NCI-H1048 (cell line): ENCODE data around the gene GRIN2D.
A peak's percentile ranks its signal among the peaks of the same experiment; 100 is the strongest.

Experiments used
- DNase-seq: peaks from one replicate; lab custom pipeline; 2025; lab: John Stamatoyannopoulos, UW

GRIN2D gene

DNA sequence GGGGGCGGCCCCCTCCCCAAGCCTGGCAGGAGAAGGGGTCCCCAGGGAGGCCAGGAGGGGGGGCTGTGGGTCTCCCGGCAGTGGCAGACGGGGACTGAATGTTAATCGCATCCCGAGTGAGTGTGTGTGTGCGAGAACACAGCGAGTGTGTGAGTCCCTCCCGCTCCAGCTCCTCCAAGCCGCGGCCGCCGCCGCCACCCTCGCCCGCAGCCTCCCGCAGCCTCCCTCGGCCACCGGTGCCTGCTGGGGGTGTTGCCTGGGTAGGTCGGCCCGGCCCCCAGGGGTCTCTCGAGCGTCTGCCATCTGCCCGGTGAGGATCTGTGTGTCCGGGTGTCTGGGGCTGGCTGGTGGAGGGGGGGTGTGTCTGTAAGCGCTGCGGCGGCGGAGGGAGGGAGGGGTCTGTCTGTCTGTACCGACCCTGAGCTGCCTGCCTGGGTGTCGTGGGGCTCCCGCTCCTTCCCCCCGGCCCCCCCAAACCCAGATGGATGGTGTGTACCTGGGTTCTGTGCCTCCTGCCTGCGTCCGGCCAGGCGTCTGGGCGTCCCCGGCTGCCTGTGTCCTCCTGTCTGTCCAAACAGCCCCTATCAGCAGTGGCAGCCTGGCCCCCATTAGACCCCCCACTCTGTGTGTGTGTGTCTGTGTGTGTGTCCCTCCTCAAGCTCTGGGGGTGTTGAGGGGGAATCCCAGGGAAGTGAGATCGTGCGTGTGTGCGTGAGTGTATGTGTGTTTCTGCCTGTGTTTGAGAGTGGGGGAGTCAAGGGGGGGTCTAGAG, at the start of gene GRIN2D:
TSS of gene GRIN2D (plus strand) at position 110 of the 772 bp plus-strand sequence. CDS start 4,725 bp downstream, outside the sequence.
- no peak for DNase-seq

DNA sequence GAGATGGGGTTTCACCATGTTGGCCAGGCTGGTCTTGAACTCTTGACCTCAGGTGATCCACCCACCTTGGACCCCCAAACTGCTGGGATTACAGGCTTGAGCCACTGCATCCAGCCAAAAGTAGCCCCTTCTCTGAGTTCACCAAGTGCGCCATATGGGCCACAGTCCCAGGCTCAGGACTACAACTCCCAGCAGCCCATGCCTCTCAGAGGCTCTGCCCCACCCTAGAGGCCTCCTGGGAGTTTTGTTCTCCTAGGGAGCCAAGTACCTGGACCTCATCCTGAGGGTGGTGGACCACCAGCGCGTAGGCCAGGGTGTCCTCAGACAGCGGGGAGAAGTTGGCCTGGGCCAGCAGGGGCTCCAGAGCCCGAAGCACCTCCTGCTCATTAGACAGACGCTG, 48.6 kb upstream of the GRIN2D start:
- DNase-seq: no peak

DNA sequence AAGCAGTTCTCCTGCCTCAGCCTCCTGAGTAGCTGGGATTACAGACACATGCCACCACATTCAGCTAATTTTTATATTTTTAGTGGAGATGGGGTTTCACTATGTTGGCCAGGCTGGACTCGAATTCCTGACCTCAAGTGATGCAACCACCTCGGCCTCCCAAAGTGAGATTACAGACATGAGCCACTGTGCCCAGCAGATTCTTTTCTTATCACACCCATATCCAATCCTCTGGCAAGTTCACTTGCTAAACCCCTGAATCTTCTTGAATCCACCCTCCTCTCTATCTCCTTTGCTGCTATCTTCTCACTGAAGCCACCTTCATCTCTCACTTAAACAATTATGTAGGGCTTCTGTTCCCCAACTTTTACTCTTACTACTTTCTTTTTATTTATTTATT, 47.3 kb upstream of the GRIN2D start:
- no peak for DNase-seq

DNA sequence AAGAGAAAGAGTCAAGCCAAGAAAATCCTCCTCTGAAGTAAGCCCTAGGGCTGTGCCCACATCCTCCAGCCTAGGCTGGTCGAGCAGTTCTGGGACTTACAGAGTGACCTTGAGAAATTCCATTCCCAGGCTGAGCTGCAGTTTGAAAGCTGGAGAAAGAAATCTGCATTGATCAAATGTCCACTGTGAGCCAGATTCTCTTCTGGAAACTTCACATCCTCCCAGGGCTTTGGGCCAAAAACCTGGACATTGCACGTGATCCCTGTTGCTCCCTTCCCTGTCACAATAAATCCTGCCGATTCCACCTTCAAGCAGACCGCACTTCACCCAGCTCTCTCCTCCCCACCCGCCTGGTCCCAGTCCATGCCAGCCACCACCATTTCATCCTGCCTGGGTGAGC, 45.4 kb upstream of the GRIN2D start:
- no peak for DNase-seq

DNA sequence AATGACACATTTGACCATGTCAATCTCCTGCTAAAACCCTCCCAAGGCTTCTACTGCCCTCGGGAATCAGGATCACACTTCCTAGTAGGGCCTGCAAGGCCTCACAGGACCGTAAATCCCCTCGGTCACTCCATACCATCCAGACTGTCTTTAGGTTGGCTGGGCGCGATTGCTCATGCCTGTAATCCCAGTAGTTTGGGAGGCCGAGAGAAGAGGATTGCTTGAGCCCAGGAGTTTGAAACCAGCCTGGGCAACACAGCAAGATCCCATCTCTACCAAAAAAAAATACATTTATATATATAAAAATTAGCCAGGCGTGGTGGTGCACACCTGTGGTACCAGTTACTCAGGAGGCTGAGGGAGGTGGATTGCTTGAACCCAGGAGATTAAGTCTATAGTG, 44.7 kb upstream of the GRIN2D start:
- no peak for DNase-seq

DNA sequence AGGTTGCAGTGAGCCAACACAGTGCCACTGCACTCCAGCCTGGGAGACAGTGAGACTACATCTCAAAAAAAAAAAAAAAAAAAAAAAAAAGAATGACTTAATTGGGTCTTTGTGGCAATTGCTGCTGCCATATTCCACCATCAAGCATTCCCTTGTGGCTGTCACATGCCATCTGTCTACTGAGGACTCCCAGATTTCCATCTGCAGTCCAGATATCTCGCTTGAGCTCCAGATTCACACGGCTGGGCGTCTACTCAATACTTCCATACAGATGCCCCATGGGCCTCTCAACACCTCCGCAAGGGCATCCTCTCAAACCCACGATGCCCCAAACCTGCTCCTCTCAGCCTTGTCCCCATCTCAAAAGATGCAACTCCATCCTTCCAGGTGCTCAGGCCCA, 42.6 kb upstream of the GRIN2D start:
- DNase-seq: no peak

DNA sequence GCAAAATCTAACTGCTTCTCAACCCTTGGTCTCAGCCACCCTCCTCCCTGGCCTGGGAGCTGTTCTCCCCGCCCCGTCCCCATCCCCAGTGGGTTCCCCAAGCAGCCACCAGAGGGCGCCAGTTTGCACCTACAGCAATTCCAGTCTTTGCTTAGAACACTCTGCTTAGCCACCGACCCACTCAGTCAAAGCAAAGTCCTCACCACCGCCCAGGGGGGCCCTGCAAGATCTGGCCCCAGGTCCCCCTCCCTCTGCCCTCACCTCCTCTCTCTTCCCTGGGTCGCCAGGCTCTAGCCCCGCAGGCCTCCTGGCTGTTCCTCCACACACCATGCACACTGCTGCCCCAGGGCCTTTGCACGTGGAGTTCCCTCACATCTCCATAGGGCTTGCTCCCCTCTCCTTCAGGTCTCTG, 42.1 kb upstream of the GRIN2D start:
- peak; percentile 44 for DNase-seq

DNA sequence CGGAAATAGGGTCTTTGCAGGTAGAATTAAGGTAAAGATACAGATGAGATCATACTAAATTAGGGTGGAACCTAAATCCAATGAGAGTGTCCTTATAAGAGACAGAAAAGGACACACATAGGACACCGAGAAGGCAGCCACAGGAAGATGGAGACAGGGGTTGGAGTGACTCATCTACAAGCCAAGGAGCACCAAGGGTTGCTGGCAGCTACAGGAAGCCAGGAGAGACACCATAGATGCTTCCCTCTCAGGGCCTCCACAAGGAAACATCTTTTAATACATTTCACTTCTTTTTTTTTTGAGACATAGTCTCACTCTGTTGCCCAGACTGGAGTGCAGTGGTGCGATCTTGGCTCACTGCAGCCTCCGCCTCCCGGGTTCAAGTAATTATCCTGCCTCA, 39.8 kb upstream of the GRIN2D start:
- DNase-seq: no peak

DNA sequence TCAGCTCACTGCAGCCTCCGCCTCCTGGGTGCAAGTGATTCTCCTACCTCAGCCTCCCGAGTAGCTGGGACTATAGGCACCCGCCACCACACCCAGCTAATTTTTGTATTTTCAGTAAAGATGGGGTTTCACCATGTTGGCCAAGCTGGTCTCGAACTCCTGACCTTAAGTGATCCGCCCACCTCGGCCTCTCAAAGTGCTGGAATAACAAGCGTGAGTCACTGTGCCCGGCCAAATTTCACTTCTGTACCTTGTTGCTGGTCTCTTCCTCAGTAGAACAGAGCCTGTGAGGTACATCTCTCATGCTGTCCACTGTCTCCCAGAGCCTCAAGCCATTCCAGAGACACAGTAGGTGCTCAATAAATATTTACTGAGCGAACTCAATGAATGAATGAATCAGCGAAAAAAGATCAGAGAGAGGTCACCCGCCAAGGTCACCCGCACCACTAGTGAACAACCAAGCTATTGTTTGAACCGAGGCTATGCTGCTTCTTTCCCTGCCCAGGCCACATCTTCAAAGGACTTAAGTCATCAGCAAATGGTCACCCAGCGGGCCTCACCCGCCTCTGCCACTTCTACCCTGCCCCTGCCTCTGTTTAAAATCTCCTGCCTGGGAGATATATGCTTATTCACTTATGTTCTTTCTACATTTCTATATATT, 39.0 kb upstream of the GRIN2D start:
- no peak for DNase-seq

DNA sequence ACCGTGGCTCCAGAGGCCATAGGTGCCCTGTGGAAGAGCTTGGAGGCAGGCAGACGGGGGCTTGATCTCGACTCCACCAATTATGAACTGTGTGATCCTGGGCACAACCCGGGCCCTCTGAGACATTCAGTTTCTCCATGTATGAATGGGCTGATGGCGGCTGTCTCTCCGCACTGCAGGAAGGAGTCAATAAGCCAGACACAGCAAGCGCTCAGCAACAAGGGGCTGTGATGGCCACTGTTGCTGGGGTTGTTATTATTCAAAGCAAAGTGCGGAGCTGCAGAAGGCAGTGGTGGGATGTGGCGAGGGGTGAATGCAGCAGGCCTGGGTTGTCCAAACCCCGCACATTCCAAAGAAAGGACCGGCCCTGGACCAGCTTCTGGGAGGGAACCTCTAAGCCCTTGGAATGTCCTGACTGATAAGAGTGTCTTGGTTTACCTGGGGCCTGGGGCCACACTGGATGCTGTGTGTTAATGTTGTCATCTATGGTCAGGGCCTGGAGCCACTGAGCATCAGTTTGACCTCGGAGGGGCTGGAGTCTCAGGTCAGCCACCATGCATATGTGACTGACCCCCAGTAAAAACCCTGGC, 38.0 kb upstream of the GRIN2D start:
- no peak for DNase-seq

DNA sequence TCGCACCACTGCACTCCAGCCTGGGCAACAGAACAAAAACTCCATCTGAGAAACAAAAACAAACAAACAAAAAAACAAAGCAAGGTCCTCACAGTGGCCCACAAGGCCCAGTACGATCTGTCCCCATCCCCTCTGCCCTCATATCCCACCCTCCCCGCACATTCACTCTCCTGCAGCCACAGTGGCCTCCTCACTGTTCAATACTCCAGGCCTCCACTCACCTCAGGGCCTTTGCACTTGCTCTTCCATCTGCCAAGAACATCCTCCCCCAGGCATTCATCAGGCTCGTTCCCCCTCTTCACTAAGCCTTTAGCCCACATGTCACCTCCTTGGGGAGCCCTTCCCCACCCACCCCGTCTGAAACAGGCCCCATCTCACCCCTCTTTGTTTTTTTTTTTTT, 34.3 kb upstream of the GRIN2D start:
- no peak for DNase-seq

DNA sequence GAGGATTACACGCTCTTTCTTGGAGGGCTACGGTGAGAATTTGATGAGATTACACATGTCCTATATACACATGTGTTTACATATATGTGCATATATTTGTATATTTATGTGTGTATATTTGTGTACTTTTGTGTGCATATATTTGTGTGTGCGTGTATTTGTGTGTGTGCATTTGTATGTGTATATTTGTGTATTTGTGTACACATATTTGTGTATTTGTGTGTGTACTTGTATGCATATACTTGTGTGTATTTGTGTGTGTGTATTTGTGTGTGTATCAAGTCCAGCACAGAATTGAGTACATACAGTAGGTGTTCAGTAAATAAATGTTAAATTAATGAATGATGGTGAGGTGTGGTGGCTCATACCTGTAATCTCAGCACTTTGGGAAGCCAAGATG, 31.6 kb upstream of the GRIN2D start:
- no peak for DNase-seq

DNA sequence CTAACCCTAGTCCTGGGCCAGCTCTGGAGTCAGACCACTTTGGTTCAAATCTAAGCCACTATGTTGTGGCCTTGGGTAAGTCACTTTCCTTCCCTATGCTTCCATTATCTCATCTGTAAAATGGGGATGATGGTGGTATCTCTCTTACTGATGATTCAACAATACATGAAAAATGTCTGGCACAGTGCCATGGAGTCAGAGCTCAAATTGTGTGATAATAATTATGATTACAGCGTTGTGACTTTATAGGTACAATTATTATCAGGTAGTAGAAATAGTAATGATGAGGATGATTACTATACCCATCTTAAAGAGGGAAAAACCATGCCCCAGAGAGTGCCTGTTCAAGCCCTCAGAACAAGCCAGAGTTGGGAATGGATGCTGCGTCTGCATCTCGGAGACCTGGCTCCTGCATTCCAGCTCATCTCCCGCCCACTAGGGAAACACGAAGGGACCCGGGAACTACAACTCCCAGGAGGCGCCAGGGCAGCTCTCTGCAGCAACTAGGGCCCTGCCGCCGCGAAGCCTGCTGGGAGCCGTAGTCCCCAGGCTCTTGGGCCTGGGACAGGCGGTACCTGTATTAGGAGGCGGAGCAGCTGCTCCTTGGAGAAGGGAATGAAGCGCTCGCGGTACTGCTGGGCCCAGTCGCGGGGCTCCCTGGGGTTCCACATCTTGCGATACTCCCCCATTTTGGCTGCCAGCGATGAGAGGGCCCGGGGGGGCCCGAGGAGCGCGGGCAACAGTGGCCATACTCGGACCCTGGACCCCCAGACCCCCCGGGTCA, 30.6 kb upstream of the GRIN2D start:
- peak; percentile 94 for DNase-seq

DNA sequence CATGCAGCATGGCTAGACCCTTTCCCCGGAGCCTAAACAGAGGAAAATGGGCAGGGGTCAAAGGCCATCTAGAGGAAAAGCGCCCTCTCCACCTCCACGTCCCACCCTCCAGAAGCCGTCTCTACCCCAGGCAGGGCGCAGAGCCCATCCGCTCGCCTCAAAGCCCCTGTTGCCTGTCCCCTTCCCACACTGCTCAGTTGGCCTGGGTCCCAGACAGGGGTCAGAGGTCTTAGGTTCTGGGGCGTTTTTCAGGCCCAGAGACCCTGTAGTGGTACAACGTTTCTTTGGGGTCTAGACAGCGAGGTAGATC, 30.0 kb upstream of the GRIN2D start:
- DNase-seq: no peak

DNA sequence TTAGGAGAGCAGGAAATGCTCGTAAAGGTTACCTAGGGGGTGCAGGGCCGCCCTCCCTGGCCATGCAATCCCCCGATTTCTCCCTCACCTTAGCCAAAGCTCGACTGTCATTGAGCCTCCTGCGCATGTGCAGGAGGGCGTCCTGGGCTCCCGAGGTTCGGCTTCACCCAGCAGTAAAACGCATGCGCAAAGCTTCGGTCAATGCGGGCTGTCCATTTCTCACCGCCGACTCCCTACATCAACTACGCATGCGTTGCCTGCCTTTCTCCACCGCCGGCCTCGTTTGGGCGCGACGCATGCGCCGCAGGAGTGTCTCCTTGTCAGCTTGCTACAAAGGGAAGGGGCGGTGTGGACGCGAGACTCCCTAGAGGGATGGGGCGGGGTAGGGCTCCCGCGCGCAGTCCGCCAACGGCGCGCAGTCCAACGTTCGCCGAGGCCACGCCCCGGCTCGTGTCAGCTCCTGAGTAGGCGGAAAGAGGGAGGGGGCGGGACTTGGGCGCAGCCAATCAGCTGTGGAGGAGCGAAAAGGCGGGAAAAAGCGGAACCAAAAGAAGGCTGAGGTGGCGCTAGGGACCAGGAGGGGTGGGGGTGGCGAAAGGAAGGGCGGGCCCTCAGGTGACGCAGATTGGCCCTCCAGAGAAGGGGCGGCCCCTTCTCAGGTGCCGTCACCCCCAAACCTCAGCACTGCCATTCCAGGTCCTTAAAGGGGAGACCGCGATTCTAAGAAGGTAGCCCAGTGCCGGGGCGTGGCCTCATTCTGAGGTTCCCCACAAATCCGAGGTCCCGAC, 29.5 kb upstream of the GRIN2D start, which contains the start of the genes SYNGR4 and TMEM143:
TSS of gene SYNGR4 (plus strand) at position 558 of the 788 bp plus-strand sequence. CDS start 1,476 bp downstream, outside the sequence.
TSS of gene TMEM143 (minus strand) at position 131 of the 788 bp plus-strand sequence. CDS start at position 111, 20 bp downstream.
- DNase-seq: peak; percentile 99

DNA sequence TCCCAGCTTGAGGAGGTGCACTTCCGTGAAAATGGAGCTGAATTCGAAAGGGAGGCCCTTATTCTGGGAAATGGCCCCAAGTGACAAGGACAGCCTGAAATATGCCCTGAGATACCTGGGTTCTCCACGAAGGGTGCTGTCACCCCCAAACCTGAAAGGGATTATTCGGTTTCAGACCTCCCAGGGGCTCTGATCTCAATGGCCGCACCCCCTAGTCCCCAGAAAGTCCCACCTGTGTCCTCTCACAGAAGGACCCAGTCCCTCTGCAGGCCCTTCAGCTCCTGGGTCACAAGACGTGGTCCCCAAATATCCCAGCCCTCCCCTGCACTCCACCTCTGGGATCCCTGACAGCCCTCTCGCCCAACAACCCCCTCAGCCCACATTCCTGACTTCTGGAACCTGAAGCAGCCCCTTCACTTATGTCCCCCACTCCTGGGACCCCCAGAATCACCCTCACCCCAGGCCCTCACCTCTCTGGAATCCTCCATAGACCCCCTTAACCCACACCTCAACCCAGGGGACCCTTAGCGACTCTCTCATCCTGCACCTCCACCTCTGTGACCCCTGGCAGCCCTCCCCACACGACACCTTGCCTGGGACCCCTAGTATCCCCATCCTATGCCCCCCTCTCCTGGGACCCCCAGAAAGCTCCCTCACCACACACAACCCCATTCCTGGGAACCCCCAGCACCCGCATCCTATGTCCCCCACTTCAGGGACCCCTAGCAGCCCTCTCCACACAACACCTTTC, 28.7 kb upstream of the GRIN2D start:
- DNase-seq: no peak

DNA sequence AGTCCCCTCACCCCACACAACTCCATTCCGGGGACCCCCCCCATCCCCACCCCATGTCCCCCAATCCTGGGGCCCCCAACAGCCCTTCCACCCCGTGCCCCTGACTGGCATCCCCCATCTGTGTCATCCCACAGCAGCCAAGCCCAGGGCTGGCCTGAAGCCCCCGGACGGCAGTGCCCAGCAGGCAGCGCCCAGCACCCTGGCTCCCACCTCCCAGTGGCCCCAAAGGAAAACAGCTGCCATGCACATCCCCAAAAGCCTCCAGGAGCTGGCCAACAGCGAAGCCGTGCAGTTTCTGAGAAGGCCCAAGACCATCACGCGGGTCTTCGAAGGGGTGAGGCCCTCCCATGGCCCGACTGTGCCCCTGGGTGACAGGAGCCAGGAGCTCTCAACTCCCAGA, 27.9 kb upstream of the GRIN2D start:
- no peak for DNase-seq

DNA sequence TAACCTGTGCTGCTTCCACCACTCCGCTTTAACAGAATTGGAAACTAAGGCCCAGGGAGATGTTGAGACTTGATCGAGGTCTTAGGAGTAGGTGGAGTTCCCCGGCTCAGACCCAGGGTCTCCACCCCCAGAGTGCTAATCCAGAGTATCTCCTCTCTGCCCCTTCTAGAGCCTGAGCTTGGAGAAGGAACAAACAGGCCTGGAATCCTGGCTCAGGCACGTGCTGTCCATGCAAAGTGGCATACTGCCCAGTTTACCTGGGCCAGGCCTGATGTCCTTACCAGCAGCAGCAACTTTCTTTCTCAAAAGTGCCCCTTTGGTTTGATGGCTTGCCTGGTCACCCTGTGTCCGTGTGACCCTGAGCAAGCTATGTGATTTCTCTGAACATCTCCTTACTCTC, 25.6 kb upstream of the GRIN2D start:
- DNase-seq: no peak

DNA sequence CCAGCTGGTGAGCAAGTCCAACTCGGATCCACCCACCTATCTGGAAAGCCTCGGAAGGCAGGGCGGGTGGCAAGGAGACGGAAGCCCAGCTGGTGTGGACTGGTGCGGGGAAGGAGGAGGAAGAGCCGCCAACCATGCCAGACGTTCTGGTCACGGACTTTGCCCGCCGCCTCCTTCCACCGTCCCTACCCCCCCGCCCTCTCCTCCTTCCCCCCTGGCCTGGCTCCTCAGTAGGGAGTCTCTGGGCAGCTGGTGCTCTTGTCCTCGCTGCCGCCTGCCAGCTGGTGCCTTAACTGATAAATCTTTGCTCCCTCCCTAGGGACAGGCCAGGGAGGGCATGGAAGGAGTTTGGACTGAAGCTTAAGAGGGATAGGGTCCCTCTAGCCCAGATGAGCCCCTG, 24.5 kb upstream of the GRIN2D start:
- DNase-seq: no peak

DNA sequence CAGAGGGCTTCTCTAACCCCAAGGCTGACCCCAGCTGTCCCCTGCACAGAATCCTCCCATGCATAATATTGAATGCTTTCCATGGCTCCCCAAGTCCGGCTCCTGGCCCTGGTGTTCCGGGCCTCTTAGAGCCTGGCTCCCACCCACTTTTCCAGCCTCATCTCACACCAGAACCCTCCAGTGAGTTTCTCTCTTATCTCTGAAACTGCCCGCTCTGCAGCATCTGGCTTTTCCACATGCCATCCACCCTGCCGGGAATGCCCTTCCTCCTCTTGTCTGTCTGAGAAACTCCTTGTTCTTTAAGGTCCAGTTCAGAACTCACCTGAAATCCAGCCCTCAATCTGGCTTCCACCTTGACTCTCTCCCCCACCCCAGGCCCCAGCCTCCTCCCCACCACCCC, 22.5 kb upstream of the GRIN2D start:
- DNase-seq: no peak

DNA sequence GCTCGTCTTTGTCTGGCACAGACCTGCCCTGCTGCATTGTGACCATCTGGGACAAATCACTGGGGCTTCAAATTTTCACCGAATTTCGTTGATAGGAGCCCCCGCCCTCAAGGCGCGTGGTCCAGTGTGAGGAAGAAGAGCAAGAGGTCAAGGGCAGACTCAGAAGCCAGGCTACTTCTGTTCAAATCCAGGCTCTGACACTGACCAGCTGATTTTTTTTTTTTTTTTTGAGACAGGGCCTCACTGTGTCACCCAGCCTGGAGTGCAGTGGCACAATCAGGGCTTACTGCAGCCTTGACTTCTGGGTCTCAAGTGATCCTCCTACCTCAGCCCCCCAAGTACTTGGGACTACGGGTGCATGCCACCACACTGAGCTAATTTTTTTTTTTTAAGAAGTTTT, 22.1 kb upstream of the GRIN2D start:
- no peak for DNase-seq
